Endodermal cell (in vitro differentiated cells): Measurements from ENCODE around the gene SORL1. TPM values are rescaled to one million over a fixed set of nuclear protein-coding genes. Genes with fewer than 3 reads are reported as not detected.

Source experiments
- DNase-seq: peaks from one replicate; pipeline ENCODE4 v3.0.0-alpha.2; 2017
- H3K27ac ChIP-seq: 2 replicates; pipeline ENCODE4 v1.5.1; 2013; ENCODE audit warnings: mild to moderate bottlenecking, low read depth, low read length, moderate library complexity
- H3K27me3 ChIP-seq: 2 replicates; pipeline ENCODE4 v1.6.1; 2013; ENCODE audit warnings: mild to moderate bottlenecking, low read length, moderate library complexity; ENCODE audit not compliant: insufficient read depth, control insufficient read depth, poor library complexity, severe bottlenecking
- H3K36me3 ChIP-seq: 2 replicates; pipeline ENCODE4 v1.7.0; 2013; ENCODE audit warnings: mild to moderate bottlenecking, low read length, moderate library complexity; ENCODE audit not compliant: control insufficient read depth, insufficient read depth
- H3K4me1 ChIP-seq: one replicate; pipeline ENCODE4 v1.7.0; 2013; ENCODE audit warnings: low read length; ENCODE audit not compliant: control insufficient read depth, insufficient read depth
- H3K4me3 ChIP-seq: 2 replicates; pipeline ENCODE4 v1.5.1; 2013; ENCODE audit warnings: mild to moderate bottlenecking, low read length, moderate library complexity
- H3K9ac ChIP-seq: 2 replicates; pipeline ENCODE4 v1.6.1; 2013; ENCODE audit warnings: mild to moderate bottlenecking, low read length, moderate library complexity; ENCODE audit not compliant: poor library complexity, severe bottlenecking; ENCODE audit errors: extremely low read depth
- H3K9me3 ChIP-seq: 2 replicates; pipeline ENCODE4 v1.6.1; 2013; ENCODE audit warnings: mild to moderate bottlenecking, low read length, moderate library complexity; ENCODE audit not compliant: control insufficient read depth
- H3K27ac Mint-ChIP-seq: 2 replicates; pipeline ENCODE4 v1.8.0; 2020; ENCODE audit warnings: mixed read lengths
- H3K27me3 Mint-ChIP-seq: 2 replicates; pipeline ENCODE4 v1.8.0; 2021; ENCODE audit warnings: mild to moderate bottlenecking, mixed read lengths; ENCODE audit not compliant: insufficient read depth
- H3K36me3 Mint-ChIP-seq: 2 replicates; pipeline ENCODE4 v1.8.0; 2020; ENCODE audit warnings: low read depth, mixed read lengths
- H3K4me1 Mint-ChIP-seq: 2 replicates; pipeline ENCODE4 v1.8.0; 2020; ENCODE audit warnings: mixed read lengths
- H3K4me3 Mint-ChIP-seq: 2 replicates; pipeline ENCODE4 v1.8.0; 2020; ENCODE audit warnings: mild to moderate bottlenecking, moderate library complexity, mixed read lengths
- H3K9me3 Mint-ChIP-seq: 2 replicates; pipeline ENCODE4 v1.8.0; 2020; ENCODE audit warnings: mild to moderate bottlenecking, mixed read lengths
- WGBS, 2 experiments: methylation state at CpG; one replicate each; pipeline versions ENCODE4 v1.1.5 to v1.1.7; 2013; ENCODE audit warnings: missing lambda C conversion rate in 2 of 2, mixed read lengths in 1 of 2; ENCODE audit not compliant: insufficient coverage in 1 of 2, insufficient read length in 1 of 2; 5-methylcytosine and 5-hydroxymethylcytosine counted together
- total RNA-seq, 2 donors: library from RNA; stranded (reverse); fragmentation: NEBNext Ultra II Directional in 1 of 2; extraction: Animal tissue kit (Norgen Biotek cat#: 25700) in 1 of 2; gene quantifications; 2 replicates in 1 of 2; 3 replicates in 1 of 2; pipeline ENCODE4 v1.2.1, GENCODE V29; 2021
- TF ChIP-seq, protein P1 (sequence below): fragments of 200-600 bp; sonication (generic); conservative IDR thresholded peaks from 2 replicates; pipeline ENCODE4 v1.5.0; 2021; ENCODE audit warnings: antibody characterized with exemption, mild to moderate bottlenecking

The SORL1 gene
- total RNA-seq, 2 donors from 2014 or later = 56.4 to 57.5 TPM

DNA sequence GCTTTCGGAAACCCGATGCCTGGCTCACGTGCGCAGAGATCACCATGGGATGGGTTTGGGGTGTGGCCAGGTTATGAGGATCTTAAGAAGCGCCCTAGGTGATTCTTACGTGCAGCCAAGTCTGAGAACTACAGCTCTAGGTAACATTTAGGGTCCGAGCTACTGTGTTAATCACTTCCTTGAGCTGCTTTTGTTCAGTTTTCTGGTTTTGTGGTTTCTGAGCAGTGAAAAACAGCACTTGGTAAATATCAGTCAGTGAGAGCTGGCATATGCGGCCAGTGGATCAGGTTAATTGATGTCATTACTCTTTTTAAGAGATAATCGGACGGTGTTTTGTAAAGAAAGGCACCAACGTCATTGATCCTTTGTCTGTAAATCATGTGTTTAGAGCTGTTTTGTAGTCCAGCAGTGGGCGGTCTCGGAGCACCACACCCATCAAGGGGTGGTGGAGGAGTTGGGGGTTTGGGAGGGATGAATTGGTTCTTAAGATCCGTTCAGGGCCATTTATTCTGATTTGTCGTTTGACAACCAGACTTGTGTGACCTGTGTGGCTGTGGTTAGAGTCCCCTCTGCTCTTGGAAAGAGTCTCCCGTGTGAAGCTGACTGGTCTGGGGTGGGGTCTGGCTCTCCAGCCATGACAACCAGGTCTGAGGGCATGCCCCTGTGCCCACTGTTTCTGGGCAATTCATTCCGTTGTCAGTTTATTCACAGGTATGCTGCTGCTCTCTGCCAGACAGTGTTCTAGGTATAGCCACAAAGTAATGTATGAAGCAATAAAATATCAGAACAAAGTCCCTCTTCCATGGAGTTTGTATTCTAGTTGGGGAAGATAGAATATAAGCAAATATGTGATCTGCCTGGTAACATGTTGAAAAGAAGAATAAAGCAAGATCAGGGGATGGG lies 62.6 kb downstream of the SORL1 start:
- Mint-ChIP-seq H3K36me3 (peaks cover 60% of the 10 kb centered on the region), H3K4me1 (no peaks in the 10 kb centered on the region), H3K27me3 (no peaks in the 10 kb centered on the region), H3K4me3 (no peak overlapping the region), H3K9me3 (no peaks in the 10 kb centered on the region), H3K27ac (no peak overlapping the region)
- Histone ChIP-seq H3K9ac (no peak overlapping the region), H3K27me3 (no peaks in the 10 kb centered on the region), H3K4me3 (no peak overlapping the region), H3K9me3 (no peaks in the 10 kb centered on the region), H3K36me3 (peaks cover 13% of the 10 kb centered on the region), H3K4me1 (no peaks in the 10 kb centered on the region), H3K27ac (no peak overlapping the region)
- WGBS, 2 experiments = 93 to 96% methylated on average over 12 to 17 of the region's 17 CpGs
- no peak for DNase-seq
- TF ChIP-seq, protein P1, sequence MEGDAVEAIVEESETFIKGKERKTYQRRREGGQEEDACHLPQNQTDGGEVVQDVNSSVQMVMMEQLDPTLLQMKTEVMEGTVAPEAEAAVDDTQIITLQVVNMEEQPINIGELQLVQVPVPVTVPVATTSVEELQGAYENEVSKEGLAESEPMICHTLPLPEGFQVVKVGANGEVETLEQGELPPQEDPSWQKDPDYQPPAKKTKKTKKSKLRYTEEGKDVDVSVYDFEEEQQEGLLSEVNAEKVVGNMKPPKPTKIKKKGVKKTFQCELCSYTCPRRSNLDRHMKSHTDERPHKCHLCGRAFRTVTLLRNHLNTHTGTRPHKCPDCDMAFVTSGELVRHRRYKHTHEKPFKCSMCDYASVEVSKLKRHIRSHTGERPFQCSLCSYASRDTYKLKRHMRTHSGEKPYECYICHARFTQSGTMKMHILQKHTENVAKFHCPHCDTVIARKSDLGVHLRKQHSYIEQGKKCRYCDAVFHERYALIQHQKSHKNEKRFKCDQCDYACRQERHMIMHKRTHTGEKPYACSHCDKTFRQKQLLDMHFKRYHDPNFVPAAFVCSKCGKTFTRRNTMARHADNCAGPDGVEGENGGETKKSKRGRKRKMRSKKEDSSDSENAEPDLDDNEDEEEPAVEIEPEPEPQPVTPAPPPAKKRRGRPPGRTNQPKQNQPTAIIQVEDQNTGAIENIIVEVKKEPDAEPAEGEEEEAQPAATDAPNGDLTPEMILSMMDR = no peak

DNA sequence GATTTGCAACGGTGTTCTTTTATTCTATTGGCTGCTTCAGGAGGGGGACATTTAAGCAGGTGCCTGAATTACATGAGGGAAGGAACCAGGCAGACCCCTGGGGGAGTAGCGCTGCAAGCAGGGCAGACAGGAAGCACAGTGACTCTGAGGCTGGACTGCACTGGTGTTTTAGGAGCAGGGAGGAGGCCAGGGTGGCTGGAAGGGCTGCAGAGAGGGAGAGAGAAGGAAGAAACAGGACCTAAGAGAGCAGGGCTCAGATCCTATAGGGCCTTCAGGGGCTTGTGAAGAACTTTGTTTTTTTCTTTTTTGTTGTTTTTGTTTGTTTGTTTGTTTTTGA lies 63.2 kb downstream of the SORL1 start:
- Histone ChIP-seq H3K4me3 (no peak overlapping the region), H3K36me3 (peaks cover 13% of the 10 kb centered on the region), H3K27me3 (no peaks in the 10 kb centered on the region), H3K27ac (no peak overlapping the region), H3K9ac (no peak overlapping the region), H3K9me3 (no peaks in the 10 kb centered on the region), H3K4me1 (no peaks in the 10 kb centered on the region)
- WGBS, 2 experiments = 98 to 100% methylated on average over 1 to 2 of the region's 2 CpGs
- Mint-ChIP-seq H3K9me3 (no peaks in the 10 kb centered on the region), H3K4me1 (no peaks in the 10 kb centered on the region), H3K27ac (no peak overlapping the region), H3K27me3 (no peaks in the 10 kb centered on the region), H3K36me3 (peaks cover 57% of the 10 kb centered on the region), H3K4me3 (no peak overlapping the region)
- TF ChIP-seq, protein P1 = no peak
- DNase-seq = no peak

DNA sequence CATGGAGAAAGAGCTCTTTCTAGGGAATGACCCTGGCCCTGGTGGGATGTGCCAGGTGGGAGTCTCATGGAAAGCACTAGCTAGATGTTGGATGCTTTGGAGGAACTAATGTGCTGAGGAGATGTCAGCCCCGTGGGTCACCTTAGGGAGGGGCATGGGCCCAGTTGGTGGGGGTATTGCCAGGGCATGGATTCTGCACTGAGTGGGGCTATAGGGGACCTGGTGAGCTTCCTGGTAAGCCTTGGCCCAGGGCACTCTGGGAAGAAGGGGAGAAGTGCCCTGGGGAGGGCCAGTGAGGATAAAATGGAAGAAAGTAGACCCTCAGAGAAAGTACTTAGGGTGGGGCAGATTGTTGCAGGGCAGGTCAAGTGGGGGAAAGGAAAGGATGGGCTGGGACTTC lies 65.9 kb downstream of the SORL1 start:
- H3K4me1 Mint-ChIP-seq = no peaks in the 10 kb centered on the region
- H3K9me3 Mint-ChIP-seq = no peaks in the 10 kb centered on the region
- Histone ChIP-seq H3K27ac (no peak overlapping the region), H3K4me3 (no peak overlapping the region), H3K9ac (no peak overlapping the region), H3K9me3 (no peaks in the 10 kb centered on the region), H3K36me3 (peaks cover 13% of the 10 kb centered on the region), H3K27me3 (no peaks in the 10 kb centered on the region), H3K4me1 (no peaks in the 10 kb centered on the region)
- H3K27me3 Mint-ChIP-seq = no peaks in the 10 kb centered on the region
- no peak for DNase-seq
- 80 to 93% methylated on average over 1 of the region's 1 CpG for WGBS, 2 experiments
- H3K27ac Mint-ChIP-seq = no peak overlapping the region
- H3K36me3 Mint-ChIP-seq = peaks cover 66% of the 10 kb centered on the region
- H3K4me3 Mint-ChIP-seq = no peak overlapping the region
- TF ChIP-seq, protein P1 = no peak
